Measurements from ENCODE around the gene ZNF354C. TPM values are rescaled to one million over a fixed set of nuclear protein-coding genes. Genes with fewer than 3 reads are reported as not detected.

The ZNF354C gene
- total and polyA plus RNA-seq, 9 of the 15 experiments (the other 6 are each of a cell fraction or from before 2014, with no cell fraction given) = 0.01 to 0.08 (median 0.03) TPM; not detected in 1

DNA sequence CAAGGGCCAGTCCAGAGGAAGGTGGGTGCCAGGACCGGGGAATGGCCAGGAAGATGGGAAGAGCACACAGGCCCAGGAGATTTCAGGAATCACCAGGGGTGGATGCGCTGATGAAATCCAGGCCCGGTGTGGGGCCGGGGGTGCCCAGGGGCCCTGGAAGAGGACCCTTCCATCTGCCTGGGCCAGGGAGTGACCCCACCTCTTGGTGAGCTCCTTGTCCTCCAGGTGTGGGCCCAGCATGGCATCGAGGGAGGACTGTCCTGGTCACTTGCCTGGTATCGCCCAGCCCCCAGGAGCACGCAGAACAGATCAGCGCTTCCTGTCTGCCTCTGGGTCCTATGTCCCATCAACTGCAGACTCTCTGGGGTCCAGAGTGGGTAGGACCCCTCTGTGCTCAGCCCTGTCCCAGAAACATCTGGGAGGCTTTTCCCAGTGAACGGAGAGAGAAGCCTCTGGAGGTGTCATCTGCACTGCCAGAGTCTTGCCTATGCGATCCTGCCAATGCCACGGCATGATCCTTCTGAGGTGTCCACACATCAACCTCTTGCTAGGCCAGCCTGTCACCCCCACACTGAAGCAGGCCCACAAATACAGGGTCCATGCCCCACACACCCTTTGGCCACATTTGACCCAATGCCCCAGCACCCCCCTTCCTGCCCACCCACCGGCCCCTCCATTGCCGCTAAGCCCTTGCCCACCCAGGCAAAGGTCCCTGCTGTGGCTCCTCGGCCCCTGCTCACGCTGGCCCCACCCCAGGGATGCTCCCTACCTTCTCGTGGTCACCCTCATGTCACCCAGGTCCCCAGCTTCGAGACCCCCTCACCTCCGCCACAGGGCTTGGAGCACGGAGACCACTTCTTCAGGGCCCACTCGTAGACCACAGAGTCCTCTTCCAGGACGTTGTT is 67.2 kb downstream of the ZNF354C start (continued):
- TF ChIP-seq, protein P1, sequence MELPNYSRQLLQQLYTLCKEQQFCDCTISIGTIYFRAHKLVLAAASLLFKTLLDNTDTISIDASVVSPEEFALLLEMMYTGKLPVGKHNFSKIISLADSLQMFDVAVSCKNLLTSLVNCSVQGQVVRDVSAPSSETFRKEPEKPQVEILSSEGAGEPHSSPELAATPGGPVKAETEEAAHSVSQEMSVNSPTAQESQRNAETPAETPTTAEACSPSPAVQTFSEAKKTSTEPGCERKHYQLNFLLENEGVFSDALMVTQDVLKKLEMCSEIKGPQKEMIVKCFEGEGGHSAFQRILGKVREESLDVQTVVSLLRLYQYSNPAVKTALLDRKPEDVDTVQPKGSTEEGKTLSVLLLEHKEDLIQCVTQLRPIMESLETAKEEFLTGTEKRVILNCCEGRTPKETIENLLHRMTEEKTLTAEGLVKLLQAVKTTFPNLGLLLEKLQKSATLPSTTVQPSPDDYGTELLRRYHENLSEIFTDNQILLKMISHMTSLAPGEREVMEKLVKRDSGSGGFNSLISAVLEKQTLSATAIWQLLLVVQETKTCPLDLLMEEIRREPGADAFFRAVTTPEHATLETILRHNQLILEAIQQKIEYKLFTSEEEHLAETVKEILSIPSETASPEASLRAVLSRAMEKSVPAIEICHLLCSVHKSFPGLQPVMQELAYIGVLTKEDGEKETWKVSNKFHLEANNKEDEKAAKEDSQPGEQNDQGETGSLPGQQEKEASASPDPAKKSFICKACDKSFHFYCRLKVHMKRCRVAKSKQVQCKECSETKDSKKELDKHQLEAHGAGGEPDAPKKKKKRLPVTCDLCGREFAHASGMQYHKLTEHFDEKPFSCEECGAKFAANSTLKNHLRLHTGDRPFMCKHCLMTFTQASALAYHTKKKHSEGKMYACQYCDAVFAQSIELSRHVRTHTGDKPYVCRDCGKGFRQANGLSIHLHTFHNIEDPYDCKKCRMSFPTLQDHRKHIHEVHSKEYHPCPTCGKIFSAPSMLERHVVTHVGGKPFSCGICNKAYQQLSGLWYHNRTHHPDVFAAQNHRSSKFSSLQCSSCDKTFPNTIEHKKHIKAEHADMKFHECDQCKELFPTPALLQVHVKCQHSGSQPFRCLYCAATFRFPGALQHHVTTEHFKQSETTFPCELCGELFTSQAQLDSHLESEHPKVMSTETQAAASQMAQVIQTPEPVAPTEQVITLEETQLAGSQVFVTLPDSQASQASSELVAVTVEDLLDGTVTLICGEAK (IDR thresholded peaks at IDR 0.05) = no peak
- TF ChIP-seq, protein P1 (CRISPR knock-in tag; IDR thresholded peaks at IDR 0.05) = no peak
- TF ChIP-seq, protein P2, sequence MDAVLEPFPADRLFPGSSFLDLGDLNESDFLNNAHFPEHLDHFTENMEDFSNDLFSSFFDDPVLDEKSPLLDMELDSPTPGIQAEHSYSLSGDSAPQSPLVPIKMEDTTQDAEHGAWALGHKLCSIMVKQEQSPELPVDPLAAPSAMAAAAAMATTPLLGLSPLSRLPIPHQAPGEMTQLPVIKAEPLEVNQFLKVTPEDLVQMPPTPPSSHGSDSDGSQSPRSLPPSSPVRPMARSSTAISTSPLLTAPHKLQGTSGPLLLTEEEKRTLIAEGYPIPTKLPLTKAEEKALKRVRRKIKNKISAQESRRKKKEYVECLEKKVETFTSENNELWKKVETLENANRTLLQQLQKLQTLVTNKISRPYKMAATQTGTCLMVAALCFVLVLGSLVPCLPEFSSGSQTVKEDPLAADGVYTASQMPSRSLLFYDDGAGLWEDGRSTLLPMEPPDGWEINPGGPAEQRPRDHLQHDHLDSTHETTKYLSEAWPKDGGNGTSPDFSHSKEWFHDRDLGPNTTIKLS (IDR thresholded peaks at IDR 0.05; ENCODE audit: borderline replicate concordance, low read depth) = no peak
- TF ChIP-seq, protein P3, sequence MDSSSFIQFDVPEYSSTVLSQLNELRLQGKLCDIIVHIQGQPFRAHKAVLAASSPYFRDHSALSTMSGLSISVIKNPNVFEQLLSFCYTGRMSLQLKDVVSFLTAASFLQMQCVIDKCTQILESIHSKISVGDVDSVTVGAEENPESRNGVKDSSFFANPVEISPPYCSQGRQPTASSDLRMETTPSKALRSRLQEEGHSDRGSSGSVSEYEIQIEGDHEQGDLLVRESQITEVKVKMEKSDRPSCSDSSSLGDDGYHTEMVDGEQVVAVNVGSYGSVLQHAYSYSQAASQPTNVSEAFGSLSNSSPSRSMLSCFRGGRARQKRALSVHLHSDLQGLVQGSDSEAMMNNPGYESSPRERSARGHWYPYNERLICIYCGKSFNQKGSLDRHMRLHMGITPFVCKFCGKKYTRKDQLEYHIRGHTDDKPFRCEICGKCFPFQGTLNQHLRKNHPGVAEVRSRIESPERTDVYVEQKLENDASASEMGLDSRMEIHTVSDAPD (CRISPR knock-in tag; IDR thresholded peaks at IDR 0.05) = no peak
- TF ChIP-seq PCBP1 (IDR thresholded peaks at IDR 0.05; ENCODE audit: low read depth, low read length, poor library complexity, severe bottlenecking) (no peak), GATA2 (CRISPR knock-in tag; IDR thresholded peaks at IDR 0.05) (no peak), ZNF3 (CRISPR knock-in tag; IDR thresholded peaks at IDR 0.05) (no peak), ZNF584 (CRISPR knock-in tag; IDR thresholded peaks at IDR 0.05; ENCODE audit: low read depth) (no peak)
- TF ChIP-seq, protein P4, sequence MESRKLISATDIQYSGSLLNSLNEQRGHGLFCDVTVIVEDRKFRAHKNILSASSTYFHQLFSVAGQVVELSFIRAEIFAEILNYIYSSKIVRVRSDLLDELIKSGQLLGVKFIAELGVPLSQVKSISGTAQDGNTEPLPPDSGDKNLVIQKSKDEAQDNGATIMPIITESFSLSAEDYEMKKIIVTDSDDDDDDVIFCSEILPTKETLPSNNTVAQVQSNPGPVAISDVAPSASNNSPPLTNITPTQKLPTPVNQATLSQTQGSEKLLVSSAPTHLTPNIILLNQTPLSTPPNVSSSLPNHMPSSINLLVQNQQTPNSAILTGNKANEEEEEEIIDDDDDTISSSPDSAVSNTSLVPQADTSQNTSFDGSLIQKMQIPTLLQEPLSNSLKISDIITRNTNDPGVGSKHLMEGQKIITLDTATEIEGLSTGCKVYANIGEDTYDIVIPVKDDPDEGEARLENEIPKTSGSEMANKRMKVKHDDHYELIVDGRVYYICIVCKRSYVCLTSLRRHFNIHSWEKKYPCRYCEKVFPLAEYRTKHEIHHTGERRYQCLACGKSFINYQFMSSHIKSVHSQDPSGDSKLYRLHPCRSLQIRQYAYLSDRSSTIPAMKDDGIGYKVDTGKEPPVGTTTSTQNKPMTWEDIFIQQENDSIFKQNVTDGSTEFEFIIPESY (CRISPR knock-in tag; IDR thresholded peaks at IDR 0.05) = no peak
- TF ChIP-seq, protein P5, sequence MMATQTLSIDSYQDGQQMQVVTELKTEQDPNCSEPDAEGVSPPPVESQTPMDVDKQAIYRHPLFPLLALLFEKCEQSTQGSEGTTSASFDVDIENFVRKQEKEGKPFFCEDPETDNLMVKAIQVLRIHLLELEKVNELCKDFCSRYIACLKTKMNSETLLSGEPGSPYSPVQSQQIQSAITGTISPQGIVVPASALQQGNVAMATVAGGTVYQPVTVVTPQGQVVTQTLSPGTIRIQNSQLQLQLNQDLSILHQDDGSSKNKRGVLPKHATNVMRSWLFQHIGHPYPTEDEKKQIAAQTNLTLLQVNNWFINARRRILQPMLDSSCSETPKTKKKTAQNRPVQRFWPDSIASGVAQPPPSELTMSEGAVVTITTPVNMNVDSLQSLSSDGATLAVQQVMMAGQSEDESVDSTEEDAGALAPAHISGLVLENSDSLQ (IDR thresholded peaks at IDR 0.05) = no peak
